Natural killer cell (primary cell): Measurements from ENCODE around the gene TMEM120B. TPM values are rescaled to one million over a fixed set of nuclear protein-coding genes. Genes with fewer than 3 reads are reported as not detected.
"Not testable (repeated sequence)": the region's sequence is repeated elsewhere in the genome, so short reads cannot be mapped to it uniquely, and the experiment has no call there.

ENCODE experiments used
- ATAC-seq, 3 donors: fragments of 150-1000 bp in 2 of 3; fragments of 200-7000 bp in 1 of 3; cut with Tn5 transposase; 1 replicate in 1 of 3; 2 replicates in 2 of 3; pipeline ENCODE4 v1.10.0; 2021; ENCODE audit warnings: mild to moderate bottlenecking in 2 of 3, moderate library complexity in 2 of 3
- DNase-seq, 2 donors: peaks; one replicate each; pipeline versions ENCODE4 v3.0.0 to v3.0.0-alpha.2; 2013 to 2021; ENCODE audit warnings: mixed read lengths in 1 of 2
- H3K27ac ChIP-seq: one replicate; pipeline ENCODE4 v1.5.1; 2013; ENCODE audit warnings: mild to moderate bottlenecking, low read length
- H3K27me3 ChIP-seq: one replicate; pipeline ENCODE4 v1.6.1; 2013; ENCODE audit warnings: low read length; ENCODE audit not compliant: control insufficient read depth, insufficient read depth
- H3K36me3 ChIP-seq: one replicate; pipeline ENCODE4 v1.6.1; 2013; ENCODE audit warnings: low read length; ENCODE audit not compliant: control insufficient read depth, insufficient read depth
- H3K4me1 ChIP-seq: one replicate; pipeline ENCODE4 v1.6.1; 2013; ENCODE audit warnings: low read length; ENCODE audit not compliant: control insufficient read depth, insufficient read depth
- H3K4me3 ChIP-seq: one replicate; pipeline ENCODE4 v1.5.1; 2013; ENCODE audit warnings: low read length
- H3K9me3 ChIP-seq: one replicate; pipeline ENCODE4 v1.6.1; 2013; ENCODE audit warnings: low read length; ENCODE audit not compliant: control insufficient read depth, insufficient read depth
- H3K27ac Mint-ChIP-seq, 2 donors: one replicate each; pipeline ENCODE4 v1.8.0; 2022; ENCODE audit warnings: mild to moderate bottlenecking in 2 of 2, mixed read lengths in 2 of 2, moderate library complexity in 1 of 2
- H3K27me3 Mint-ChIP-seq, 2 donors: one replicate each; pipeline ENCODE4 v1.8.0; 2022; ENCODE audit warnings: low read depth in 2 of 2, mixed read lengths in 2 of 2
- H3K36me3 Mint-ChIP-seq: one replicate; pipeline ENCODE4 v1.8.0; 2022; ENCODE audit warnings: mixed read lengths
- H3K4me1 Mint-ChIP-seq, 2 donors: one replicate each; pipeline ENCODE4 v1.8.0; 2022; ENCODE audit warnings: mixed read lengths in 2 of 2
- H3K4me3 Mint-ChIP-seq: one replicate; pipeline ENCODE4 v1.8.0; 2022; ENCODE audit warnings: mild to moderate bottlenecking, moderate library complexity, mixed read lengths
- H3K9me3 Mint-ChIP-seq, 2 donors: one replicate each; pipeline ENCODE4 v1.8.0; 2022; ENCODE audit warnings: mixed read lengths in 2 of 2
- WGBS: methylation state at CpG from one replicate; pipeline ENCODE4 v1.1.7; 2013; ENCODE audit warnings: missing lambda C conversion rate; ENCODE audit not compliant: insufficient coverage; 5-methylcytosine and 5-hydroxymethylcytosine counted together
- intact Hi-C: fragments of 100-400 bp; cut with micrococcal nuclease; formaldehyde crosslinking; loops from one replicate; pipeline ENCODE4 v1.14.2; 2022
- total RNA-seq, 4 donors: library from RNA; stranded (reverse); fragments of 120-200 nt in 1 of 4; gene quantifications; one replicate each; pipeline versions ENCODE4 v1.2.3 to v1.2.4, GENCODE V29; 2013 to 2022
- TF ChIP-seq, protein P1 (sequence below): fragments of 200-600 bp; IDR thresholded peaks from one replicate; pipeline ENCODE4 v1.8.0; 2022; ENCODE audit warnings: antibody characterized with exemption

TMEM120B gene
- total RNA-seq, 3 donors from 2014 or later (not counting 1 experiment from before 2014, with no cell fraction given) = 6.3 to 8.4 (median 7.9) TPM

DNA sequence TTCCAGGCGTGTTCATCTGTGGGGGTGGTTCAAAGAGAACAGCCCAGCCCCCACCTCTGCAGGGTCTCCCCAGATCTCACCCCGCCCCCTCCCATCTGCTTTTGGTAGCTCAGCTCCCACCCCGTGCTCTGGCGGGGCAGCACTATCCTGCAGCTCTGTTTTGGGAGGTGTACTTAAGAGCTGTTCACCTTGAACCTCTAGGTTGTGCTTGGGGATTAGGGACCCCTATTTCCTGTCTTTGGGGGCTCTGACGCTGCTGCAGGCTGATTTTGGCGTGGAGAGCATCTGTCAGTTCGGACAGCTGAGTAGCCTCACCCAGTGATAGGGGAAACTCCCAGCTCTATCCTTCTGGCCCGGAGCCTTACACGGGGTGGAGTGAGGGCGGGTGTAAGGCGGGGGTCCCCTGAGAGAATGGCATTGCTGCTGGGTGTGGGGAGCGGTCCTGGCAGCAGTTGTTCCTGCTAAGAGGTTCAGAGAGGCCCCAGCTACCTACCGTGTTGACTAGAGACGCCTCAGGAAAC is 765 bp downstream of the TMEM120B start:
- Histone ChIP-seq H3K27ac (no peak overlapping the region), H3K9me3 (no peaks in the 10 kb centered on the region), H3K36me3 (no peaks in the 10 kb centered on the region), H3K4me1 (peaks cover 21% of the 10 kb centered on the region), H3K27me3 (no peaks in the 10 kb centered on the region), H3K4me3 (peak overlapping the region; percentile 74)
- TF ChIP-seq, protein P1, sequence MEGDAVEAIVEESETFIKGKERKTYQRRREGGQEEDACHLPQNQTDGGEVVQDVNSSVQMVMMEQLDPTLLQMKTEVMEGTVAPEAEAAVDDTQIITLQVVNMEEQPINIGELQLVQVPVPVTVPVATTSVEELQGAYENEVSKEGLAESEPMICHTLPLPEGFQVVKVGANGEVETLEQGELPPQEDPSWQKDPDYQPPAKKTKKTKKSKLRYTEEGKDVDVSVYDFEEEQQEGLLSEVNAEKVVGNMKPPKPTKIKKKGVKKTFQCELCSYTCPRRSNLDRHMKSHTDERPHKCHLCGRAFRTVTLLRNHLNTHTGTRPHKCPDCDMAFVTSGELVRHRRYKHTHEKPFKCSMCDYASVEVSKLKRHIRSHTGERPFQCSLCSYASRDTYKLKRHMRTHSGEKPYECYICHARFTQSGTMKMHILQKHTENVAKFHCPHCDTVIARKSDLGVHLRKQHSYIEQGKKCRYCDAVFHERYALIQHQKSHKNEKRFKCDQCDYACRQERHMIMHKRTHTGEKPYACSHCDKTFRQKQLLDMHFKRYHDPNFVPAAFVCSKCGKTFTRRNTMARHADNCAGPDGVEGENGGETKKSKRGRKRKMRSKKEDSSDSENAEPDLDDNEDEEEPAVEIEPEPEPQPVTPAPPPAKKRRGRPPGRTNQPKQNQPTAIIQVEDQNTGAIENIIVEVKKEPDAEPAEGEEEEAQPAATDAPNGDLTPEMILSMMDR = no peak
- DNase-seq (no peak), ATAC-seq (no peak)
- Mint-ChIP-seq H3K36me3 (no peaks in the 10 kb centered on the region), H3K4me1 (peaks cover 12 to 19% of the 10 kb centered on the region in 2 donors), H3K27ac (peak overlapping the region in 1 of 2 donors; percentile 95), H3K4me3 (peak overlapping the region; percentile 90), H3K9me3 (no peaks in the 10 kb centered on the region), H3K27me3 (no peaks in the 10 kb centered on the region)
- WGBS = 25% methylated on average over 13 of the region's 14 CpGs
- intact Hi-C loops = loop anchor here (2.0 to 5.0 kb wide), 2 partner anchors 27 to 79 kb away; partner anchors contain the start of gene RHOF

DNA sequence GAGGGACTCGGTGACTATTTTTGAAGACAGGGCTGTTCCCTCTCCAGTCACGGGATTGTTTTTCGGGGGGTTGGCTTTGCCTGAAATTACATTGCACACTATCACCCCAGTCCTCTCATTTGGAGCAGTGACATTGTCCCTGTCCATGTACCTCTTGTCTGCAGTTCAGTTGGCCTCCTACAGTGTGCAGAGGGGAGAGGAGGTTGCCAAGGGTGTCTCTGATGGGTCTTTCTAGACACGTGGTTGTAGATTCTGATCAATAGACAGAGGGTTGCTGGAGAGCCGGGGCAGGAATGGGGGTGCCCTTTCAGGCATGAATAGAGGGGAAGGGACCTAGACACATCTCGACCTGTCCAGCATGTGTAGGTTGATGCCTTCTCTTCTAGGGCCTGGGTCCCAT is 1.2 kb downstream of the TMEM120B start:
- peaks cover 12 to 19% of the 10 kb centered on the region in 2 donors for H3K4me1 Mint-ChIP-seq
- H3K27me3 Mint-ChIP-seq = no peaks in the 10 kb centered on the region
- Histone ChIP-seq H3K27me3 (no peaks in the 10 kb centered on the region), H3K4me1 (peaks cover 21% of the 10 kb centered on the region), H3K4me3 (no peak overlapping the region), H3K9me3 (no peaks in the 10 kb centered on the region), H3K27ac (no peak overlapping the region), H3K36me3 (no peaks in the 10 kb centered on the region)
- DNase-seq (peak in 1 of 2 donors; percentile 24), ATAC-seq (no peak)
- TF ChIP-seq, protein P1 = no peak
- no peaks in the 10 kb centered on the region for H3K36me3 Mint-ChIP-seq
- intact Hi-C loops = loop anchor here (2.0 to 5.0 kb wide), 2 partner anchors 27 to 79 kb away; partner anchors contain the start of gene RHOF
- H3K27ac Mint-ChIP-seq = peak overlapping the region in 1 of 2 donors; percentile 95
- peak overlapping the region; percentile 90 for H3K4me3 Mint-ChIP-seq
- H3K9me3 Mint-ChIP-seq = no peaks in the 10 kb centered on the region
- WGBS = 84% methylated on average over 6 of the region's 6 CpGs

DNA sequence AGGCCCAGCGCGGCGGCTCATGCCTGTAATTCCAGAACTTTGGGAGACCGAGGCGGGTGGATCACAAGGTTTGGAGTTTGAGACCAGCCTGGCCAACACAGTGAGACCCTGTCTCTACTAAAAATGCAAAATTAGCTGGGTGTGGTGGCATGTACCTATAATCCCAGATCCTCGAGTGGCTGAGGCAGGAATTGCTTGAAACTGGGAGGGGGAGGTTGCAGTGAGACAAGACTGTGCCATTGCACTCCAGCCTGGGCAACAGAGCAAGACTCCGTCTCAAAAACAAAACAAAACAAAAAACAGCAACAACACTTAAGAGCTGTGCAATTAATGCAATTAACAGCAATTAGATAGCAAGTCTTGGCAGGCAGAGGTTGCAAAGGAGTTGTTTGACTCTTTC is 2.5 kb downstream of the TMEM120B start:
- H3K4me1 Mint-ChIP-seq = peaks cover 12 to 19% of the 10 kb centered on the region in 2 donors
- intact Hi-C loops, H3K9me3 Mint-ChIP-seq, H3K4me3 ChIP-seq, H3K36me3 ChIP-seq, H3K36me3 Mint-ChIP-seq, H3K27me3 Mint-ChIP-seq, ATAC-seq, H3K4me3 Mint-ChIP-seq, H3K27me3 ChIP-seq, DNase-seq, H3K27ac ChIP-seq, H3K9me3 ChIP-seq, H3K27ac Mint-ChIP-seq: not testable (repeated sequence)
- H3K4me1 ChIP-seq = peaks cover 21% of the 10 kb centered on the region
- WGBS = 95% methylated on average over 7 of the region's 7 CpGs

DNA sequence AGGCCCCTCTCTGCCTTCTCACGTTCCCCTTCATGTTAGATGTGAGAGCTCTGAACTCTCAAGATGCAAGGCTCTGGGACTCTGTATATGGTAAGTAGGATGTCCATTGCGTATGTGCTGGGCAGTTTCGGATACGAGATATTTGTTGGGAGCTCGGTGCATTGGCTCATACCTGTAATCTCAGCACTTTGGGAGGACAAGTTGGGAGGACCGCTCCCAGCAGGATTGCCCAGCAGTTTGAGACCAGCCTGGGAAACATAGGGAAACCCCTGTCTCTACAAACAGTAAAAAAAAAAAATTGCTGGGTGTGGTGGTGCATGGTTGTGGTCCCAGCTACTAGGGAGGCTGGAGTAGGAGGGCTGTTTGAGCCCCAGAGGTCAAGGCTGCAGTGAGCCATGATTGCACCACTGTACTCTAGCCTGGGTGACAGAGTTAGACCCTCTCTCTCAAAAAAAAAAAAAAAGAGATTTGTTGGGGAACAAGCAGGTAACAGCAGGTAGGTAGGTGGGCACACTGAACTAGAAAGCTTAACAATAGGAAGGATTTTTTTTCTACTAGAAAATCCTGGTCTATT is 3.4 kb downstream of the TMEM120B start:
- Mint-ChIP-seq H3K4me1 (peaks cover 12 to 19% of the 10 kb centered on the region in 2 donors), H3K4me3 (no peak overlapping the region), H3K27ac (no peak overlapping the region), H3K9me3 (no peaks in the 10 kb centered on the region), H3K27me3 (no peaks in the 10 kb centered on the region), H3K36me3 (no peaks in the 10 kb centered on the region)
- 80% methylated on average over 6 of the region's 6 CpGs for WGBS
- no peaks in the 10 kb centered on the region for H3K9me3 ChIP-seq
- peaks cover 21% of the 10 kb centered on the region for H3K4me1 ChIP-seq
- no peak overlapping the region for H3K27ac ChIP-seq
- H3K27me3 ChIP-seq = no peaks in the 10 kb centered on the region
- intact Hi-C loops = no loop called here
- TF ChIP-seq, protein P1 = no peak
- no peak overlapping the region for H3K4me3 ChIP-seq
- DNase-seq (no peak), ATAC-seq (no peak)
- H3K36me3 ChIP-seq = no peaks in the 10 kb centered on the region
